WTC11 (cell line): ENCODE results near the gene AFAP1L1. TPM values are rescaled to one million over a fixed set of nuclear protein-coding genes. Genes with fewer than 3 reads are reported as not detected.

Source experiments
- ATAC-seq: fragments of 200-7000 bp; cut with Tn5 transposase; 2 replicates; pipeline ENCODE4 v1.10.0; 2021; ENCODE audit warnings: mild to moderate bottlenecking, moderate library complexity
- CTCF ChIA-PET: fragments of 300-600 bp; sonication (Branson Sonifier 250); formaldehyde crosslinking; loops from one replicate; lab custom pipeline; 2021; ENCODE audit warnings: antibody characterized with exemption; lab: Charles Lee
- POLR2A ChIA-PET: fragments of 350-600 bp; sonication (Branson Sonifier 250); formaldehyde crosslinking; loops from one replicate; lab custom pipeline; 2021; ENCODE audit warnings: antibody characterized with exemption; lab: Charles Lee
- DNase-seq: peaks from one replicate; pipeline ENCODE4 v3.0.0; 2021; ENCODE audit warnings: low spot score
- H3K27ac Mint-ChIP-seq: 2 replicates; pipeline ENCODE4 v1.8.0; 2021; ENCODE audit warnings: mixed read lengths
- H3K27me3 Mint-ChIP-seq: 2 replicates; pipeline ENCODE4 v1.8.0; 2021; ENCODE audit warnings: low read depth, mild to moderate bottlenecking, moderate library complexity, mixed read lengths
- H3K36me3 Mint-ChIP-seq: 2 replicates; pipeline ENCODE4 v1.8.0; 2021; ENCODE audit warnings: mixed read lengths
- H3K4me1 Mint-ChIP-seq: 2 replicates; pipeline ENCODE4 v1.8.0; 2022; ENCODE audit warnings: mixed read lengths
- H3K4me3 Mint-ChIP-seq: 2 replicates; pipeline ENCODE4 v1.8.0; 2021; ENCODE audit warnings: mild to moderate bottlenecking, moderate library complexity, mixed read lengths
- H3K9me3 Mint-ChIP-seq: 2 replicates; pipeline ENCODE4 v1.8.0; 2021; ENCODE audit warnings: mixed read lengths
- CREB1 ChIP-seq: sonication (generic); formaldehyde crosslinking; IDR thresholded peaks from 2 replicates; pipeline ENCODE4 v1.8.0; 2023; ENCODE audit warnings: mild to moderate bottlenecking, missing genetic modification reagents
- CREM ChIP-seq: sonication (generic); formaldehyde crosslinking; IDR thresholded peaks from 2 replicates; pipeline ENCODE4 v1.8.1; 2022; ENCODE audit warnings: mild to moderate bottlenecking, missing genetic modification reagents, moderate library complexity
- FOXP1 ChIP-seq: sonication (generic); formaldehyde crosslinking; IDR thresholded peaks from 2 replicates; pipeline ENCODE4 v1.8.0; 2022; ENCODE audit warnings: missing genetic modification reagents, mild to moderate bottlenecking, moderate library complexity, borderline replicate concordance
- GABPB1 ChIP-seq: sonication (generic); formaldehyde crosslinking; IDR thresholded peaks from 2 replicates; pipeline ENCODE4 v1.8.1; 2023; ENCODE audit warnings: mild to moderate bottlenecking, missing genetic modification reagents
- MYBL2 ChIP-seq: sonication (generic); formaldehyde crosslinking; IDR thresholded peaks from 2 replicates; pipeline ENCODE4 v1.8.1; 2023; ENCODE audit warnings: mild to moderate bottlenecking, moderate library complexity, missing genetic modification reagents
- OVOL2 ChIP-seq: fragments of 250-450 bp; sonication (Bioruptor Pico); IDR thresholded peaks from 2 replicates; pipeline ENCODE4 v1.9.0; 2021; ENCODE audit warnings: mild to moderate bottlenecking, borderline replicate concordance
- ZNF219 ChIP-seq: sonication (generic); formaldehyde crosslinking; IDR thresholded peaks from 2 replicates; pipeline ENCODE4 v1.8.0; 2023; ENCODE audit warnings: missing genetic modification reagents, mild to moderate bottlenecking, borderline replicate concordance
- total RNA-seq: library from RNA; stranded (reverse); gene quantifications from 3 replicates; pipeline ENCODE4 v1.2.3, GENCODE V29; 2021
- TF ChIP-seq, protein P1 (sequence below): fragments of 250-450 bp; sonication (Bioruptor Pico); IDR thresholded peaks from 2 replicates; pipeline ENCODE4 v1.9.0; 2021; ENCODE audit warnings: mild to moderate bottlenecking, borderline replicate concordance
- TF ChIP-seq, protein P2 (sequence below): sonication (generic); formaldehyde crosslinking; IDR thresholded peaks from 2 replicates; pipeline ENCODE4 v1.8.1; 2023; ENCODE audit warnings: mild to moderate bottlenecking, missing genetic modification reagents
- TF ChIP-seq, protein P3 (sequence below): fragments of 200-600 bp; IDR thresholded peaks from 2 replicates; pipeline ENCODE4 v1.8.0; 2022; ENCODE audit warnings: antibody characterized with exemption
- TF ChIP-seq, protein P4 (sequence below): sonication (generic); formaldehyde crosslinking; IDR thresholded peaks from 2 replicates; pipeline ENCODE4 v1.8.0; 2023; ENCODE audit warnings: mild to moderate bottlenecking, missing genetic modification reagents
- TF ChIP-seq, protein P5 (sequence below): sonication (generic); formaldehyde crosslinking; IDR thresholded peaks from 2 replicates; pipeline ENCODE4 v1.8.0; 2022; ENCODE audit warnings: mild to moderate bottlenecking, missing genetic modification reagents
- TF ChIP-seq, protein P6 (sequence below): sonication (generic); formaldehyde crosslinking; IDR thresholded peaks from 2 replicates; pipeline ENCODE4 v1.8.1; 2023; ENCODE audit warnings: mild to moderate bottlenecking, missing genetic modification reagents, borderline replicate concordance

AFAP1L1 gene
- total RNA-seq, 1 experiment from 2014 or later, result 8.4 TPM

DNA sequence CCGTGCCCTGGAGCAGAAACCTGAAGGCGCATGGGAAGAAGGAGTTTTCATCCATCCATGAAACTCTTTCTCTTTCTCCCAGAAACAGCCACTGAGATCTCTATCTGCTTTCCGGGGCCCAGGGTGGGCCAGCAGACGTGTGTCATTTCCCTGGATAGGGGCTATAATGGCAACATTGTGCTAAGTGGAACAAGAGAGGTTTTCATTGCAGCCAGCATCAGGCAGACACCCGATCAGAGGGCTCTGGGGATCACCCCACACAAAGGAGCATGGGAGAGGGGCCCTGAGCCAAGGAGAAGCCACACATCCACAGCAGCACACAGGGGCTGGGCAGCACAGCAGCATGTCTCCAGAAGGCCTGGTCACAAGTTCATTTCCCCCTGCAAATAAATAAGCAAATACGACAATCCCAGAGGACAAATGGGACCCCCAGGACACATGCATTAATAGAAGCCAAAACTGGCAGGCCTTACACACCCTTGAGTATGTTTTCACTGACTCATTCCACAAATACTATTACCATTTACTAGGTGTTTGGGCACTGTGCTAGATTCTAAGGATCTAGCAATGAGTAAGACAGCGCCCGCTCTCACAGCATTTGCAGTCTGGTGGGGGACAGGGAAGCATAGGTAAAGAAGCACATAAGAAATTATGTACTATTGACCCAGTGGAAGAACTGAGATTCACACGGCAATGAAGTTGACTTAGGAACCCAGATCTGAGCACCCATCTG, 4.3 kb upstream of the AFAP1L1 start (continued):
- TF ChIP-seq, protein P1, sequence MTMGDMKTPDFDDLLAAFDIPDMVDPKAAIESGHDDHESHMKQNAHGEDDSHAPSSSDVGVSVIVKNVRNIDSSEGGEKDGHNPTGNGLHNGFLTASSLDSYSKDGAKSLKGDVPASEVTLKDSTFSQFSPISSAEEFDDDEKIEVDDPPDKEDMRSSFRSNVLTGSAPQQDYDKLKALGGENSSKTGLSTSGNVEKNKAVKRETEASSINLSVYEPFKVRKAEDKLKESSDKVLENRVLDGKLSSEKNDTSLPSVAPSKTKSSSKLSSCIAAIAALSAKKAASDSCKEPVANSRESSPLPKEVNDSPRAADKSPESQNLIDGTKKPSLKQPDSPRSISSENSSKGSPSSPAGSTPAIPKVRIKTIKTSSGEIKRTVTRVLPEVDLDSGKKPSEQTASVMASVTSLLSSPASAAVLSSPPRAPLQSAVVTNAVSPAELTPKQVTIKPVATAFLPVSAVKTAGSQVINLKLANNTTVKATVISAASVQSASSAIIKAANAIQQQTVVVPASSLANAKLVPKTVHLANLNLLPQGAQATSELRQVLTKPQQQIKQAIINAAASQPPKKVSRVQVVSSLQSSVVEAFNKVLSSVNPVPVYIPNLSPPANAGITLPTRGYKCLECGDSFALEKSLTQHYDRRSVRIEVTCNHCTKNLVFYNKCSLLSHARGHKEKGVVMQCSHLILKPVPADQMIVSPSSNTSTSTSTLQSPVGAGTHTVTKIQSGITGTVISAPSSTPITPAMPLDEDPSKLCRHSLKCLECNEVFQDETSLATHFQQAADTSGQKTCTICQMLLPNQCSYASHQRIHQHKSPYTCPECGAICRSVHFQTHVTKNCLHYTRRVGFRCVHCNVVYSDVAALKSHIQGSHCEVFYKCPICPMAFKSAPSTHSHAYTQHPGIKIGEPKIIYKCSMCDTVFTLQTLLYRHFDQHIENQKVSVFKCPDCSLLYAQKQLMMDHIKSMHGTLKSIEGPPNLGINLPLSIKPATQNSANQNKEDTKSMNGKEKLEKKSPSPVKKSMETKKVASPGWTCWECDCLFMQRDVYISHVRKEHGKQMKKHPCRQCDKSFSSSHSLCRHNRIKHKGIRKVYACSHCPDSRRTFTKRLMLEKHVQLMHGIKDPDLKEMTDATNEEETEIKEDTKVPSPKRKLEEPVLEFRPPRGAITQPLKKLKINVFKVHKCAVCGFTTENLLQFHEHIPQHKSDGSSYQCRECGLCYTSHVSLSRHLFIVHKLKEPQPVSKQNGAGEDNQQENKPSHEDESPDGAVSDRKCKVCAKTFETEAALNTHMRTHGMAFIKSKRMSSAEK (CRISPR knock-in tag), result no peak
- TF ChIP-seq GABPB1 (no peak), FOXP1 (CRISPR knock-in tag) (no peak)
- TF ChIP-seq, protein P2, sequence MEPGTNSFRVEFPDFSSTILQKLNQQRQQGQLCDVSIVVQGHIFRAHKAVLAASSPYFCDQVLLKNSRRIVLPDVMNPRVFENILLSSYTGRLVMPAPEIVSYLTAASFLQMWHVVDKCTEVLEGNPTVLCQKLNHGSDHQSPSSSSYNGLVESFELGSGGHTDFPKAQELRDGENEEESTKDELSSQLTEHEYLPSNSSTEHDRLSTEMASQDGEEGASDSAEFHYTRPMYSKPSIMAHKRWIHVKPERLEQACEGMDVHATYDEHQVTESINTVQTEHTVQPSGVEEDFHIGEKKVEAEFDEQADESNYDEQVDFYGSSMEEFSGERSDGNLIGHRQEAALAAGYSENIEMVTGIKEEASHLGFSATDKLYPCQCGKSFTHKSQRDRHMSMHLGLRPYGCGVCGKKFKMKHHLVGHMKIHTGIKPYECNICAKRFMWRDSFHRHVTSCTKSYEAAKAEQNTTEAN (CRISPR knock-in tag), result no peak

DNA sequence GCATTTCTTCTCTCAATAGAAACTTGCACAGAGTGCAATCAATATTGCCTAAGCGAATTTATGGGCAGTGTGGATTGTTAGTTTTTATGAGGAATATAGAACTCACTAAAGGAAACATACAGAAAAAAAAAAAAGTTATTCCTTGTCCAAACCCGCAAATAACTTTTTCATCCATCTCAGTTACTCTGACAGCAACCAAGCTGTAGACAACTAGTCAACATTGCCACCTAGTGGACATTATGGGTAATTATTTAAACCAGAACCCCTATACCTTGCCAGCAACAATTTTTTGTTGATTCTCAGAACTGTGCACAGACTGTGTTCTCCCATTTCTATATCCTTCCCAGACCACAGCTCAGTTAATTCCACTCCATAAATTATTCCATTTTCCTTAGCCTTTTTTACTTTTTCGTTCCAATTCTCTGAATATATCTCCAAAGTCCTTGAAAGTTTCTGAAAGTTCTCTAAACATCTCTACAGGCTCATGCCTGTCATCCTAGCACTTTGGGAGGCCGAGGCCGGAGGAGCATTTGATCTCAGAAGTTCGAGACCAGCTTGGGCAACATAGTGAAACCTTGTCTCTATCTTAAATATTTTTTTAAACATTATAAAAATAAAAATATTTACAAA, 2.6 kb upstream of the AFAP1L1 start:
- peaks cover 33% of the 10 kb centered on the region for H3K4me1 Mint-ChIP-seq
- ATAC-seq, result 0 out of 2 replicates have a peak, but pooled peaks have one; percentile 4
- no peaks in the 10 kb centered on the region for H3K9me3 Mint-ChIP-seq
- TF ChIP-seq, protein P3, sequence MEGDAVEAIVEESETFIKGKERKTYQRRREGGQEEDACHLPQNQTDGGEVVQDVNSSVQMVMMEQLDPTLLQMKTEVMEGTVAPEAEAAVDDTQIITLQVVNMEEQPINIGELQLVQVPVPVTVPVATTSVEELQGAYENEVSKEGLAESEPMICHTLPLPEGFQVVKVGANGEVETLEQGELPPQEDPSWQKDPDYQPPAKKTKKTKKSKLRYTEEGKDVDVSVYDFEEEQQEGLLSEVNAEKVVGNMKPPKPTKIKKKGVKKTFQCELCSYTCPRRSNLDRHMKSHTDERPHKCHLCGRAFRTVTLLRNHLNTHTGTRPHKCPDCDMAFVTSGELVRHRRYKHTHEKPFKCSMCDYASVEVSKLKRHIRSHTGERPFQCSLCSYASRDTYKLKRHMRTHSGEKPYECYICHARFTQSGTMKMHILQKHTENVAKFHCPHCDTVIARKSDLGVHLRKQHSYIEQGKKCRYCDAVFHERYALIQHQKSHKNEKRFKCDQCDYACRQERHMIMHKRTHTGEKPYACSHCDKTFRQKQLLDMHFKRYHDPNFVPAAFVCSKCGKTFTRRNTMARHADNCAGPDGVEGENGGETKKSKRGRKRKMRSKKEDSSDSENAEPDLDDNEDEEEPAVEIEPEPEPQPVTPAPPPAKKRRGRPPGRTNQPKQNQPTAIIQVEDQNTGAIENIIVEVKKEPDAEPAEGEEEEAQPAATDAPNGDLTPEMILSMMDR, result peak; percentile 85
- TF ChIP-seq CREM, result no peak
- TF ChIP-seq, all 79 proteins: peak for 1
- POLR2A ChIA-PET, result interaction anchor here (0.6 to 0.7 kb wide), 2 partner anchors 87 to 557 kb away, joined by 3 read pairs; no protein-coding TSS in a partner anchor
- H3K4me3 Mint-ChIP-seq, result no peak overlapping the region
- peaks cover 51% of the 10 kb centered on the region for H3K27me3 Mint-ChIP-seq
- no peaks in the 10 kb centered on the region for H3K36me3 Mint-ChIP-seq
- CTCF ChIA-PET, result interaction anchor here (0.7 to 2.4 kb wide), 19 partner anchors 14 to 530 kb away, joined by 3 to 18 read pairs (median 4); partner anchors contain the start of genes ABLIM3, PCYOX1L and SH3TC2
- DNase-seq, result no peak
- H3K27ac Mint-ChIP-seq, result no peak overlapping the region

DNA sequence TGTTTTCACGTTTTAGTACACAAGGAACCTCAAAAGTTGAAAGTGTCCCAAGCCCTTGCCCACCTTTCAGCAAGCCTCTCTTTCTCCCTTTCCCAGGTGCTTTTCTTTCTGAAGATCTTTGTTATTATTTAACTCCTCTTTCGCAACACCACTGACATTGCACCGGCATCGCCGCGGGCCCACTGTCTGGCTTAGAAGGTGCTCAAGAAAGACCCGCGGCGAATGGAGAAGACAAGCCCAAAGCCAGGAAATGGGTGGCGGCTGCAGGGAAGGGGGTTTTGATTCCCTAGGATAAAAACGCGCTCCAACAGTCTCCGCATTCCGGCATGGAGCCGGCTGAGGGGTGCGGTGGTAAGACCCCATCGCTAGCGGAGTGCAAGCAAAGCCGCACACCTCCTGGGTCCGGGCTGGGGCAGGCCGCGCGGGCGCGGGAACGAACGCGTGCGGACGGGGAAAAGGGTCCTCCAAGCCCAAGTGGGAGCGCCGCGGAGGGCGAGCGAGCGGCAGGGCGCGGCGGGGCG, 404 bp upstream of the AFAP1L1 start:
- ATAC-seq, result peak; percentile 45
- DNase-seq, result peak; percentile 65
- Mint-ChIP-seq H3K36me3 (no peaks in the 10 kb centered on the region; the same call in 1 of the 2 replicates), H3K4me3 (peak overlapping the region; percentile 73), H3K27ac (no peak overlapping the region), H3K4me1 (peaks cover 27% of the 10 kb centered on the region), H3K27me3 (peaks cover 43% of the 10 kb centered on the region), H3K9me3 (peaks cover 3% of the 10 kb centered on the region; the same call in 1 of the 2 replicates)
- ChIA-PET POLR2A (no interaction called here), CTCF (interaction anchor here (1.0 kb wide), 1 partner anchor 129 kb away, joined by 5 read pairs; the partner anchor contains the start of gene ABLIM3)
- no peak for TF ChIP-seq MYBL2
- no peak for TF ChIP-seq OVOL2 (CRISPR knock-in tag)
- TF ChIP-seq, protein P4, sequence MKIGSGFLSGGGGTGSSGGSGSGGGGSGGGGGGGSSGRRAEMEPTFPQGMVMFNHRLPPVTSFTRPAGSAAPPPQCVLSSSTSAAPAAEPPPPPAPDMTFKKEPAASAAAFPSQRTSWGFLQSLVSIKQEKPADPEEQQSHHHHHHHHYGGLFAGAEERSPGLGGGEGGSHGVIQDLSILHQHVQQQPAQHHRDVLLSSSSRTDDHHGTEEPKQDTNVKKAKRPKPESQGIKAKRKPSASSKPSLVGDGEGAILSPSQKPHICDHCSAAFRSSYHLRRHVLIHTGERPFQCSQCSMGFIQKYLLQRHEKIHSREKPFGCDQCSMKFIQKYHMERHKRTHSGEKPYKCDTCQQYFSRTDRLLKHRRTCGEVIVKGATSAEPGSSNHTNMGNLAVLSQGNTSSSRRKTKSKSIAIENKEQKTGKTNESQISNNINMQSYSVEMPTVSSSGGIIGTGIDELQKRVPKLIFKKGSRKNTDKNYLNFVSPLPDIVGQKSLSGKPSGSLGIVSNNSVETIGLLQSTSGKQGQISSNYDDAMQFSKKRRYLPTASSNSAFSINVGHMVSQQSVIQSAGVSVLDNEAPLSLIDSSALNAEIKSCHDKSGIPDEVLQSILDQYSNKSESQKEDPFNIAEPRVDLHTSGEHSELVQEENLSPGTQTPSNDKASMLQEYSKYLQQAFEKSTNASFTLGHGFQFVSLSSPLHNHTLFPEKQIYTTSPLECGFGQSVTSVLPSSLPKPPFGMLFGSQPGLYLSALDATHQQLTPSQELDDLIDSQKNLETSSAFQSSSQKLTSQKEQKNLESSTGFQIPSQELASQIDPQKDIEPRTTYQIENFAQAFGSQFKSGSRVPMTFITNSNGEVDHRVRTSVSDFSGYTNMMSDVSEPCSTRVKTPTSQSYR (CRISPR knock-in tag), result no peak
- TF ChIP-seq CREB1 (CRISPR knock-in tag), result no peak
- TF ChIP-seq, protein P5, sequence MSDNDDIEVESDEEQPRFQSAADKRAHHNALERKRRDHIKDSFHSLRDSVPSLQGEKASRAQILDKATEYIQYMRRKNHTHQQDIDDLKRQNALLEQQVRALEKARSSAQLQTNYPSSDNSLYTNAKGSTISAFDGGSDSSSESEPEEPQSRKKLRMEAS (CRISPR knock-in tag), result peak; percentile 35; the same call in 1 of the 2 replicates
- peak; percentile 69; the same call in 1 of the 2 replicates for TF ChIP-seq FOXP1 (CRISPR knock-in tag)
- no peak for TF ChIP-seq ZNF219 (CRISPR knock-in tag)
- TF ChIP-seq, protein P6, sequence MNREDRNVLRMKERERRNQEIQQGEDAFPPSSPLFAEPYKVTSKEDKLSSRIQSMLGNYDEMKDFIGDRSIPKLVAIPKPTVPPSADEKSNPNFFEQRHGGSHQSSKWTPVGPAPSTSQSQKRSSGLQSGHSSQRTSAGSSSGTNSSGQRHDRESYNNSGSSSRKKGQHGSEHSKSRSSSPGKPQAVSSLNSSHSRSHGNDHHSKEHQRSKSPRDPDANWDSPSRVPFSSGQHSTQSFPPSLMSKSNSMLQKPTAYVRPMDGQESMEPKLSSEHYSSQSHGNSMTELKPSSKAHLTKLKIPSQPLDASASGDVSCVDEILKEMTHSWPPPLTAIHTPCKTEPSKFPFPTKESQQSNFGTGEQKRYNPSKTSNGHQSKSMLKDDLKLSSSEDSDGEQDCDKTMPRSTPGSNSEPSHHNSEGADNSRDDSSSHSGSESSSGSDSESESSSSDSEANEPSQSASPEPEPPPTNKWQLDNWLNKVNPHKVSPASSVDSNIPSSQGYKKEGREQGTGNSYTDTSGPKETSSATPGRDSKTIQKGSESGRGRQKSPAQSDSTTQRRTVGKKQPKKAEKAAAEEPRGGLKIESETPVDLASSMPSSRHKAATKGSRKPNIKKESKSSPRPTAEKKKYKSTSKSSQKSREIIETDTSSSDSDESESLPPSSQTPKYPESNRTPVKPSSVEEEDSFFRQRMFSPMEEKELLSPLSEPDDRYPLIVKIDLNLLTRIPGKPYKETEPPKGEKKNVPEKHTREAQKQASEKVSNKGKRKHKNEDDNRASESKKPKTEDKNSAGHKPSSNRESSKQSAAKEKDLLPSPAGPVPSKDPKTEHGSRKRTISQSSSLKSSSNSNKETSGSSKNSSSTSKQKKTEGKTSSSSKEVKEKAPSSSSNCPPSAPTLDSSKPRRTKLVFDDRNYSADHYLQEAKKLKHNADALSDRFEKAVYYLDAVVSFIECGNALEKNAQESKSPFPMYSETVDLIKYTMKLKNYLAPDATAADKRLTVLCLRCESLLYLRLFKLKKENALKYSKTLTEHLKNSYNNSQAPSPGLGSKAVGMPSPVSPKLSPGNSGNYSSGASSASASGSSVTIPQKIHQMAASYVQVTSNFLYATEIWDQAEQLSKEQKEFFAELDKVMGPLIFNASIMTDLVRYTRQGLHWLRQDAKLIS, result no peak
